ENCODE measurements around the gene DNAAF9. TPM values are rescaled to one million over a fixed set of nuclear protein-coding genes. Genes with fewer than 3 reads are reported as not detected.

DNAAF9 gene
- total RNA-seq, 1 experiment from 2014 or later = 4.6 TPM

- no peak for DNase-seq (ENCODE audit: low read depth, low spot score)
- no peak overlapping the region for H2AFZ ChIP-seq (ENCODE audit: low read depth, low read length, poor library complexity, severe bottlenecking)
- H3K9me2 ChIP-seq (ENCODE audit: insufficient read depth) = no peaks in the 10 kb centered on the region
- no peak for ATAC-seq
- H3K4me1 ChIP-seq (ENCODE audit: control insufficient read depth in 1 of 2, insufficient read depth in 2 of 2, low read length in 2 of 2) = peaks cover 5 to 20% of the 10 kb centered on the region in 2 experiments; a peak in 3 of 4 replicates
- no peaks in the 10 kb centered on the region for H3K9me3 ChIP-seq (ENCODE audit: control insufficient read depth in 1 of 2, insufficient read depth in 1 of 2, low read depth in 1 of 2, low read length in 2 of 2)
- no peak overlapping the region for H3K9ac ChIP-seq (ENCODE audit: low read length)
- intact Hi-C loops (cut with micrococcal nuclease) = no loop called here
- no peaks in the 10 kb centered on the region for H4K20me1 ChIP-seq (ENCODE audit: insufficient read depth)
- no peak overlapping the region for H3K27ac ChIP-seq (ENCODE audit: low read depth, low read length)
- H3K4me2 ChIP-seq (ENCODE audit: low read length) = no peak overlapping the region
- peaks cover 6% of the 10 kb centered on the region; the same call in 1 of the 2 replicates for H3K79me2 ChIP-seq (ENCODE audit: insufficient read depth, low read length)
- ChIA-PET CTCF (no interaction called here), RAD21 (ENCODE audit: low non-redundant PET in 1 of 2, low total read pairs in 2 of 2, uncharacterized antibody in 2 of 2, unreplicated experiment in 2 of 2) (no interaction called here), POLR2A (interaction anchor here (0.9 kb wide), 1 partner anchor 60 kb away, joined by 3 read pairs; the partner anchor contains the start of gene ATRN)
- H3K4me3 ChIP-seq (replicated peaks in 1 of 2; ENCODE audit: low read depth in 1 of 2, low read length in 2 of 2) = no peak overlapping the region
- no peaks in the 10 kb centered on the region for H3K27me3 ChIP-seq (ENCODE audit: insufficient read depth, low read length)
- H3K36me3 ChIP-seq (ENCODE audit: control insufficient read depth in 1 of 2, insufficient read depth in 2 of 2, low read length in 2 of 2) = no peaks in the 10 kb centered on the region
- TF ChIP-seq CBX3 (IDR thresholded peaks at IDR 0.05; ENCODE audit: low read depth) (no peak), POLR2A (IDR thresholded peaks at IDR 0.05; ENCODE audit: borderline replicate concordance, extremely low read depth, insufficient read depth, insufficient read length) (no peak), POLR2AphosphoS5 (IDR thresholded peaks at IDR 0.05; ENCODE audit: low read depth, low read length) (no peak), EGR1 (IDR thresholded peaks at IDR 0.05; ENCODE audit: low read depth) (no peak), ZFX (IDR thresholded peaks at IDR 0.05) (no peak)
- TF ChIP-seq, protein P1, sequence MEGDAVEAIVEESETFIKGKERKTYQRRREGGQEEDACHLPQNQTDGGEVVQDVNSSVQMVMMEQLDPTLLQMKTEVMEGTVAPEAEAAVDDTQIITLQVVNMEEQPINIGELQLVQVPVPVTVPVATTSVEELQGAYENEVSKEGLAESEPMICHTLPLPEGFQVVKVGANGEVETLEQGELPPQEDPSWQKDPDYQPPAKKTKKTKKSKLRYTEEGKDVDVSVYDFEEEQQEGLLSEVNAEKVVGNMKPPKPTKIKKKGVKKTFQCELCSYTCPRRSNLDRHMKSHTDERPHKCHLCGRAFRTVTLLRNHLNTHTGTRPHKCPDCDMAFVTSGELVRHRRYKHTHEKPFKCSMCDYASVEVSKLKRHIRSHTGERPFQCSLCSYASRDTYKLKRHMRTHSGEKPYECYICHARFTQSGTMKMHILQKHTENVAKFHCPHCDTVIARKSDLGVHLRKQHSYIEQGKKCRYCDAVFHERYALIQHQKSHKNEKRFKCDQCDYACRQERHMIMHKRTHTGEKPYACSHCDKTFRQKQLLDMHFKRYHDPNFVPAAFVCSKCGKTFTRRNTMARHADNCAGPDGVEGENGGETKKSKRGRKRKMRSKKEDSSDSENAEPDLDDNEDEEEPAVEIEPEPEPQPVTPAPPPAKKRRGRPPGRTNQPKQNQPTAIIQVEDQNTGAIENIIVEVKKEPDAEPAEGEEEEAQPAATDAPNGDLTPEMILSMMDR (IDR thresholded peaks at IDR 0.05 in 2 of 3, conservative IDR thresholded peaks at IDR 0.05 in 1 of 3; ENCODE audit: borderline replicate concordance in 1 of 3, insufficient read depth in 1 of 3, low read depth in 2 of 3, low read length in 2 of 3) = no peak
- BruUV-seq (replicated peaks) = no TSS peak
Observed at GRCh38 chr20:3410464-3410863, 3.0 kb upstream of the DNAAF9 start.

DNA sequence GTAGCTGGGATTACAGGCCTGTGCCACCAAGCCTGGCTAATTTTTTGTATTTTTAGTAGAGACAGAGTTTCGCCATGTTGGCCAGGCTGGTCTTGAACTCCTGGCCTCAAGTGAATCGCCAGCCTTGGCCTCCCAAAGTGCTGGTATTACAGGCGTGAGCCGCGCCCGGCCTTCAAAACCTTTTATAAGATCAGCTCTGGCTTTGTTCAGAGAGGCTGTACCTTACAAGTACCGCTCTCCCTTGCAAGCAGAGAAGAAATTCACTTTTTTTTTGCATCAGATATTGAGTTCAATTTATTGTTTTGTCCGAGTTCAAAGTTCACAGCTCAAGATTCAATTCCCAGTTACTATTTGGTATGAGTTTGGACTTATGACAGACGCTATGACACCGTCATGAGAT lies 1.9 kb upstream of the DNAAF9 start:
- Histone ChIP-seq H3K4me2 (ENCODE audit: low read length) (no peak overlapping the region), H3K9me3 (ENCODE audit: control insufficient read depth in 1 of 2, insufficient read depth in 1 of 2, low read depth in 1 of 2, low read length in 2 of 2) (no peaks in the 10 kb centered on the region), H3K36me3 (ENCODE audit: control insufficient read depth in 1 of 2, insufficient read depth in 2 of 2, low read length in 2 of 2) (no peaks in the 10 kb centered on the region), H3K9me2 (ENCODE audit: insufficient read depth) (no peaks in the 10 kb centered on the region), H3K79me2 (ENCODE audit: insufficient read depth, low read length) (peaks cover 13% of the 10 kb centered on the region; the same call in 1 of the 2 replicates), H3K27ac (ENCODE audit: low read depth, low read length) (no peak overlapping the region), H3K27me3 (ENCODE audit: insufficient read depth, low read length) (no peaks in the 10 kb centered on the region), H3K4me3 (replicated peaks in 1 of 2; ENCODE audit: low read depth in 1 of 2, low read length in 2 of 2) (no peak overlapping the region), H3K4me1 (ENCODE audit: control insufficient read depth in 1 of 2, insufficient read depth in 2 of 2, low read length in 2 of 2) (peaks cover 5 to 20% of the 10 kb centered on the region in 2 experiments; a peak in 3 of 4 replicates), H4K20me1 (ENCODE audit: insufficient read depth) (no peaks in the 10 kb centered on the region), H3K9ac (ENCODE audit: low read length) (no peak overlapping the region), H2AFZ (ENCODE audit: low read depth, low read length, poor library complexity, severe bottlenecking) (no peak overlapping the region)
- DNase-seq (ENCODE audit: low read depth, low spot score) = no peak
- TF ChIP-seq CEBPB (IDR thresholded peaks at IDR 0.05; ENCODE audit: low read depth) = no peak
- no peak for TF ChIP-seq JUND (IDR thresholded peaks at IDR 0.05)
- TF ChIP-seq POLR2A (IDR thresholded peaks at IDR 0.05; ENCODE audit: borderline replicate concordance, extremely low read depth, insufficient read depth, insufficient read length) = no peak
- TF ChIP-seq EGR1 (IDR thresholded peaks at IDR 0.05; ENCODE audit: low read depth) = no peak
- TF ChIP-seq CBX3 (IDR thresholded peaks at IDR 0.05; ENCODE audit: low read depth) = no peak
- no peak for TF ChIP-seq SP1 (IDR thresholded peaks at IDR 0.05; ENCODE audit: low read depth)
- TF ChIP-seq, protein P2, sequence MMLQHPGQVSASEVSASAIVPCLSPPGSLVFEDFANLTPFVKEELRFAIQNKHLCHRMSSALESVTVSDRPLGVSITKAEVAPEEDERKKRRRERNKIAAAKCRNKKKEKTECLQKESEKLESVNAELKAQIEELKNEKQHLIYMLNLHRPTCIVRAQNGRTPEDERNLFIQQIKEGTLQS (IDR thresholded peaks at IDR 0.05) = no peak
- no peak for TF ChIP-seq YY1 (IDR thresholded peaks at IDR 0.05; ENCODE audit: extremely low read depth, insufficient replicate concordance, low read depth, low read length)
- TF ChIP-seq SRF (IDR thresholded peaks at IDR 0.05; ENCODE audit: low read depth) = no peak
- no peak for TF ChIP-seq POLR2AphosphoS5 (IDR thresholded peaks at IDR 0.05; ENCODE audit: low read depth, low read length)
- no peak for TF ChIP-seq MAX (IDR thresholded peaks at IDR 0.05)
- no TSS peak for BruUV-seq (replicated peaks)
- RAD21 ChIA-PET (ENCODE audit: low non-redundant PET in 1 of 2, low total read pairs in 2 of 2, uncharacterized antibody in 2 of 2, unreplicated experiment in 2 of 2) = no interaction called here
- CTCF ChIA-PET = no interaction called here
- POLR2A ChIA-PET = interaction anchor here (1.2 kb wide), 1 partner anchor 61 kb away, joined by 3 read pairs; the partner anchor contains the start of gene ATRN
- ATAC-seq = no peak
- intact Hi-C loops (cut with micrococcal nuclease) = no loop called here
